Testis (tissue), 2 donors: ENCODE results near the gene UBASH3B.

ENCODE experiments used
- POLR2A ChIP-seq: fragments of 450-650 bp; IDR thresholded peaks from one replicate; pipeline ENCODE4 v1.6.1; 2017; ENCODE audit warnings: antibody characterized with exemption, mild to moderate bottlenecking, moderate library complexity
- TF ChIP-seq, protein P1 (sequence below), 3 experiments: fragments of 450-650 bp in 2 of 3; fragments of 200-600 bp in 1 of 3; sonication (generic) in 1 of 3; IDR thresholded peaks; one replicate each; pipeline ENCODE4 v1.5.1; 2016 to 2019; ENCODE audit warnings: antibody characterized with exemption in 3 of 3, mild to moderate bottlenecking in 2 of 3, moderate library complexity in 1 of 3

DNA sequence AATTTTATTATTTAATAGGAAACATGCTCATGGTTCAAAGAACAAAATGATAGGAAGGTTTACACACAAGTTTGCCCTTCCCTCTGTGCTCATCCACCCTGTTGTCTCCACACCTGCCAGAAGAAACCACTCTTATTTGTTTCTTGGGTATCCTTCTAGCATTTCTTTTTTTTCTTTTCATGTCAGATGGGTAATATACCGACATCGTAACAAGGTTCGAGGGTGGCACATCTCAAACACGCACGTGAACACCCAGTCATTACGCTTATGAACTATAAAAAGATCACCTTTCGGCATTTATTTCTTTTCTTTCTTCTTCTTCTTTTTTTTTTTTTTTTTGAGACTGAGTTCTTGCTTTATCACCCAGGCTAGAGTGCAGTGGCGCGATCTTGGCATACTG lies 70.5 kb downstream of the UBASH3B start:
- TF ChIP-seq, protein P1, sequence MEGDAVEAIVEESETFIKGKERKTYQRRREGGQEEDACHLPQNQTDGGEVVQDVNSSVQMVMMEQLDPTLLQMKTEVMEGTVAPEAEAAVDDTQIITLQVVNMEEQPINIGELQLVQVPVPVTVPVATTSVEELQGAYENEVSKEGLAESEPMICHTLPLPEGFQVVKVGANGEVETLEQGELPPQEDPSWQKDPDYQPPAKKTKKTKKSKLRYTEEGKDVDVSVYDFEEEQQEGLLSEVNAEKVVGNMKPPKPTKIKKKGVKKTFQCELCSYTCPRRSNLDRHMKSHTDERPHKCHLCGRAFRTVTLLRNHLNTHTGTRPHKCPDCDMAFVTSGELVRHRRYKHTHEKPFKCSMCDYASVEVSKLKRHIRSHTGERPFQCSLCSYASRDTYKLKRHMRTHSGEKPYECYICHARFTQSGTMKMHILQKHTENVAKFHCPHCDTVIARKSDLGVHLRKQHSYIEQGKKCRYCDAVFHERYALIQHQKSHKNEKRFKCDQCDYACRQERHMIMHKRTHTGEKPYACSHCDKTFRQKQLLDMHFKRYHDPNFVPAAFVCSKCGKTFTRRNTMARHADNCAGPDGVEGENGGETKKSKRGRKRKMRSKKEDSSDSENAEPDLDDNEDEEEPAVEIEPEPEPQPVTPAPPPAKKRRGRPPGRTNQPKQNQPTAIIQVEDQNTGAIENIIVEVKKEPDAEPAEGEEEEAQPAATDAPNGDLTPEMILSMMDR (IDR thresholded peaks at IDR 0.05): no peak
- TF ChIP-seq POLR2A: no peak
